ENCODE data around the gene PRR14L.
"Not testable (repeated sequence)": the region's sequence is repeated elsewhere in the genome, so short reads cannot be mapped to it uniquely, and the experiment has no call there.

PRR14L gene

GRCh38 chr22:31719850-31720471 lies 30.0 kb downstream of the PRR14L start:
- Histone ChIP-seq H3K27me3 (ENCODE audit: insufficient read depth, low read length) (no peaks in the 10 kb centered on the region), H3K4me3 (ENCODE audit: low read length) (no peak overlapping the region), H3K36me3 (ENCODE audit: insufficient read depth, low read length) (peaks cover 81% of the 10 kb centered on the region), H3K9me3 (ENCODE audit: insufficient read depth, low read depth, low read length) (no peaks in the 10 kb centered on the region), H3K9ac (ENCODE audit: low read depth, low read length) (no peak overlapping the region), H3K4me1 (ENCODE audit: insufficient read depth, low read length) (no peaks in the 10 kb centered on the region), H3K27ac (ENCODE audit: low read depth, low read length) (no peak overlapping the region)
- WGBS = 94% methylated on average over 7 of the region's 7 CpGs

DNA sequence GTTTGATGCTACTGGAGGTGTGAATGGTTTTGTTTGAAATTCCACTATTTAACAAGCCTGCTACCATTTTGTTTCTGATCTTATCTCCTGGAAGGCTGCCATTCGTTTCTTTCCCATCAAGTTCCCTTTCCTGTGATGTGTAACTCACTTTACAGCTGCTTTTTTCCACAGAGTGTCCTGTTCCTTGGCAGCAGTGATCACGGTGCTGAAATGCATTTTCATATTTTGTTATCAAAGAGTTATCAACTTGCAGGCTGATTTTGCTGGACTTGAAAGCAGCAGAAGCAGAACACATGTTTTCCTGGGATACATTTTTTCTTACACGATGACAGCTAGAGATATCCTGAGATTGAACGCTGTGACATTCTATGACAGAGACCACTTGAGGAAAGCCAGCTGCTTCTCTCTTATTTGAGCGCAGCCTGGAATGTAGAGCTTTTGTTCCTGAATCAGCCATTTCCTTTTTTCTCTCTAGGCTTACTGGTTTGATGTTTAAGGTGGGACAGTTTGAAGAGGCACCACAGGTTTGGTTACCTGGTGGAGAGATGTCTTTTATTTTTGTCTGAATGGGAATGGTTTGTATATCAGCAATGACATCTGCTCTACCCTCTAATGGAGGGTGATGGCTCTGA lies 34.7 kb downstream of the PRR14L start:
- Histone ChIP-seq H3K4me1 (ENCODE audit: insufficient read depth, low read length) (no peaks in the 10 kb centered on the region), H3K4me3 (ENCODE audit: low read length) (no peak overlapping the region), H3K27ac (ENCODE audit: low read depth, low read length) (no peak overlapping the region), H3K9ac (ENCODE audit: low read depth, low read length) (no peak overlapping the region), H3K27me3 (ENCODE audit: insufficient read depth, low read length) (no peaks in the 10 kb centered on the region), H3K9me3 (ENCODE audit: insufficient read depth, low read depth, low read length) (no peaks in the 10 kb centered on the region), H3K36me3 (ENCODE audit: insufficient read depth, low read length) (peaks cover 85% of the 10 kb centered on the region)
- 95% methylated on average over 5 of the region's 5 CpGs for WGBS

GRCh38 chr22:31711226-31711625 lies 38.7 kb downstream of the PRR14L start:
- not testable (repeated sequence) for H3K4me1 ChIP-seq (ENCODE audit: insufficient read depth, low read length); H3K27me3 ChIP-seq (ENCODE audit: insufficient read depth, low read length); H3K9me3 ChIP-seq (ENCODE audit: insufficient read depth, low read depth, low read length); H3K27ac ChIP-seq (ENCODE audit: low read depth, low read length); H3K9ac ChIP-seq (ENCODE audit: low read depth, low read length); H3K4me3 ChIP-seq (ENCODE audit: low read length)
- WGBS = 95% methylated on average over 11 of the region's 12 CpGs
- peaks cover 72% of the 10 kb centered on the region for H3K36me3 ChIP-seq (ENCODE audit: insufficient read depth, low read length)

- 98% methylated on average over 8 of the region's 8 CpGs for WGBS
- H3K9me3 ChIP-seq (ENCODE audit: insufficient read depth, low read depth, low read length) = no peaks in the 10 kb centered on the region
- H3K27ac ChIP-seq (ENCODE audit: low read depth, low read length) = no peak overlapping the region
- H3K4me3 ChIP-seq (ENCODE audit: low read length) = no peak overlapping the region
- no peaks in the 10 kb centered on the region for H3K27me3 ChIP-seq (ENCODE audit: insufficient read depth, low read length)
- no peaks in the 10 kb centered on the region for H3K4me1 ChIP-seq (ENCODE audit: insufficient read depth, low read length)
- H3K9ac ChIP-seq (ENCODE audit: low read depth, low read length) = no peak overlapping the region
- H3K36me3 ChIP-seq (ENCODE audit: insufficient read depth, low read length) = peaks cover 64% of the 10 kb centered on the region
Observed at GRCh38 chr22:31707519-31707918, 42.4 kb downstream of the PRR14L start.

- Histone ChIP-seq H3K27me3 (ENCODE audit: insufficient read depth, low read length) (no peaks in the 10 kb centered on the region), H3K4me1 (ENCODE audit: insufficient read depth, low read length) (no peaks in the 10 kb centered on the region), H3K9ac (ENCODE audit: low read depth, low read length) (no peak overlapping the region), H3K36me3 (ENCODE audit: insufficient read depth, low read length) (peaks cover 80% of the 10 kb centered on the region), H3K4me3 (ENCODE audit: low read length) (no peak overlapping the region), H3K27ac (ENCODE audit: low read depth, low read length) (no peak overlapping the region), H3K9me3 (ENCODE audit: insufficient read depth, low read depth, low read length) (no peaks in the 10 kb centered on the region)
- WGBS = 95% methylated on average over 4 of the region's 4 CpGs
Observed at GRCh38 chr22:31695423-31695822, 54.5 kb downstream of the PRR14L start.

GRCh38 chr22:31694046-31694445 lies 55.9 kb downstream of the PRR14L start:
- H3K27me3 ChIP-seq (ENCODE audit: insufficient read depth, low read length); H3K4me3 ChIP-seq (ENCODE audit: low read length); H3K4me1 ChIP-seq (ENCODE audit: insufficient read depth, low read length); H3K27ac ChIP-seq (ENCODE audit: low read depth, low read length); H3K9ac ChIP-seq (ENCODE audit: low read depth, low read length); H3K9me3 ChIP-seq (ENCODE audit: insufficient read depth, low read depth, low read length): not testable (repeated sequence)
- peaks cover 75% of the 10 kb centered on the region for H3K36me3 ChIP-seq (ENCODE audit: insufficient read depth, low read length)
- WGBS = 95% methylated on average over 11 of the region's 11 CpGs

GRCh38 chr22:31692186-31692886 lies 57.6 kb downstream of the PRR14L start:
- Histone ChIP-seq H3K27me3 (ENCODE audit: insufficient read depth, low read length) (no peaks in the 10 kb centered on the region), H3K9me3 (ENCODE audit: insufficient read depth, low read depth, low read length) (no peaks in the 10 kb centered on the region), H3K9ac (ENCODE audit: low read depth, low read length) (no peak overlapping the region), H3K4me1 (ENCODE audit: insufficient read depth, low read length) (no peaks in the 10 kb centered on the region), H3K4me3 (ENCODE audit: low read length) (no peak overlapping the region), H3K27ac (ENCODE audit: low read depth, low read length) (no peak overlapping the region), H3K36me3 (ENCODE audit: insufficient read depth, low read length) (peaks cover 78% of the 10 kb centered on the region)
- WGBS = 100% methylated on average over 1 of the region's 1 CpG

DNA sequence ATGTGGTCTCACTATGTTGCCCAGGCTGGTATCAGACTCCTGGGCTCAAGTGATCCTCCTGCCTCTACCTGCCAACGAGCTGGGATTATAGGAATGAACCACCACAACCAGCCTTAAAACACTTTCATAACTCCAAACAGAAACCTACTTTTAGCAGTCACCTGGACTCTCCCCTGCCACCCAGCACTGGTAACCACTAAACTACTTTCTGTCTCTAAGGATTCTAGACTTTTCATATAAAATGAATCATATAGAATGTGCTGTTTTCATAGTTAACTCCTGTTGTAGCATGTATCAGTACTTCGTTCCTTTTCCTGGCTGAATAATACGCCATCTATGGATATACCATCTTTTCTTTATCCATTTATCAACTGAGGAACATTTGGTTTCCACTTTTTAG lies 58.5 kb downstream of the PRR14L start:
- Histone ChIP-seq H3K9ac (ENCODE audit: low read depth, low read length) (no peak overlapping the region), H3K4me3 (ENCODE audit: low read length) (no peak overlapping the region), H3K9me3 (ENCODE audit: insufficient read depth, low read depth, low read length) (no peaks in the 10 kb centered on the region), H3K4me1 (ENCODE audit: insufficient read depth, low read length) (no peaks in the 10 kb centered on the region), H3K27me3 (ENCODE audit: insufficient read depth, low read length) (no peaks in the 10 kb centered on the region), H3K27ac (ENCODE audit: low read depth, low read length) (no peak overlapping the region), H3K36me3 (ENCODE audit: insufficient read depth, low read length) (peaks cover 77% of the 10 kb centered on the region)
- WGBS = 71% methylated on average over 3 of the region's 3 CpGs

DNA sequence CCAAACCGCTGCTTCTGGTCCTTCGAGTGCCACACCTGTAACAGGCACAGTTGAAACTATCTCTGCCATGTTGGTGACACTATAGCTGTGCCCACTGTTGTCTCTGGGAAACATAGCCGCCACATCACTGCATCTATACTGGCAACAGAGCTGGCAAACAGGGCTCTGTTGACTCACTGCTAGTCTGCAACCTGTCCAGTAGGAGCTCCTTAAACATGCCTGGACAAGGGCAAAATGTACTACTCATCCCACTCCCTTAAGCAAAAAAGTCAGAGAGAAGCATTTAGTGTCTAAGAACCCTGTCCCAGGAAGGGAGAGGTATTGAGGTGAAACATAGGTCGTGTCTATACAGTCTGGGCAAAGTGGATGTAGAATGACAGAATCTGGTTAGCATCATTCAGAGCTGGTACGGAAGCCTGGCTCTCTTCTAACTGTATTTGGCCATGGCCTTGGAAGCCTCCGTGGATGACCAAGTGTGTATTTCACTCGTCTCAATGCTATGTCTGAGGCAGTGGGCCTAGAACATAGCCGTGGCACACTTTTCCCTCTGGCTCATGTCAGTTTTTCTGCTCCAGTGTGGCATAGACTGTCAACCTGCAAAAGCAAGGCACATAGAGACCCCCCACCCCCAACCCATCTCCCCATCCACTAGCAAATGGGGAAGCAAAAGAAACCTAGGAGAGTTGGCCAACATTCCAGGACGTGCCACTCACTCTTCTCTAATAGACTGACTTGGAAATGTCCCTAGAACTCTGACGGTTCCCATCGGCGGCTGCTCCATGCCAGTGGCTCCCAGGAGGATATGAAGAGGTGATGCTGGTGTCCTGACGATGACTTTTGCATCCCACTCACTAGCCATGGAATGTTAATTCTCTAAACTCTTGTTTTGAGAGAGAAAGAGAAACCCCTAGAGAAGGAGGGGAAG lies 66.5 kb downstream of the PRR14L start:
- Histone ChIP-seq H3K9ac (ENCODE audit: low read depth, low read length) (no peak overlapping the region), H3K4me1 (ENCODE audit: insufficient read depth, low read length) (no peaks in the 10 kb centered on the region), H3K27ac (ENCODE audit: low read depth, low read length) (no peak overlapping the region), H3K4me3 (ENCODE audit: low read length) (no peak overlapping the region), H3K27me3 (ENCODE audit: insufficient read depth, low read length) (no peaks in the 10 kb centered on the region), H3K36me3 (ENCODE audit: insufficient read depth, low read length) (peaks cover 49% of the 10 kb centered on the region), H3K9me3 (ENCODE audit: insufficient read depth, low read depth, low read length) (no peaks in the 10 kb centered on the region)
- WGBS = 91% methylated on average over 12 of the region's 13 CpGs

DNA sequence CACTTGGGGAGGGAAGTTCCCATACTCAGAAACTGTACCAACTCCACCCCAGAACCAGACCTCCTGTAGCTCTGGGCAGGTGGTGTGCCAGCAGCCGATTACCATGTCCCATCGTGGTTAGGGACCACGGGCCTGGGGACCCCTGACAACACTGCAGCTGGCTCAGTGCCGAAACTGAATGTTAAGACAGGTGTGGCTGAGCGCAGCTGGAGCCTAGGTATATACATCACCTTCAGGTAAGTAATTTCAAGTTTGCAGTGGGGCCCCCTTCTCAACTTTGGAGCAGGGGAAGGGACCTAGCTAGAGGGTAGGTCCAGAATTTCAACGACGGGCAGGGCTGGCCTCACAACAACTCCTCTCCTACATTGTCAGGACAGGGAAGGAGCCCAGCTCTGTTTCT lies 67.2 kb downstream of the PRR14L start:
- Histone ChIP-seq H3K9ac (ENCODE audit: low read depth, low read length) (no peak overlapping the region), H3K36me3 (ENCODE audit: insufficient read depth, low read length) (peaks cover 43% of the 10 kb centered on the region), H3K27me3 (ENCODE audit: insufficient read depth, low read length) (no peaks in the 10 kb centered on the region), H3K9me3 (ENCODE audit: insufficient read depth, low read depth, low read length) (no peaks in the 10 kb centered on the region), H3K4me1 (ENCODE audit: insufficient read depth, low read length) (no peaks in the 10 kb centered on the region), H3K4me3 (ENCODE audit: low read length) (no peak overlapping the region), H3K27ac (ENCODE audit: low read depth, low read length) (no peak overlapping the region)
- WGBS = 96% methylated on average over 7 of the region's 7 CpGs
